CD4-positive, alpha-beta T cell treated with Interleukin-4 for 1 hour (primary cell): ENCODE data around the gene PHIP.
"Not testable (repeated sequence)": the region's sequence is repeated elsewhere in the genome, so short reads cannot be mapped to it uniquely, and the experiment has no call there.

Source experiments
- DNase-seq, 2 donors: peaks; one replicate each; pipeline ENCODE4 v3.0.0-alpha.2; 2020 to 2022

The PHIP gene

DNA sequence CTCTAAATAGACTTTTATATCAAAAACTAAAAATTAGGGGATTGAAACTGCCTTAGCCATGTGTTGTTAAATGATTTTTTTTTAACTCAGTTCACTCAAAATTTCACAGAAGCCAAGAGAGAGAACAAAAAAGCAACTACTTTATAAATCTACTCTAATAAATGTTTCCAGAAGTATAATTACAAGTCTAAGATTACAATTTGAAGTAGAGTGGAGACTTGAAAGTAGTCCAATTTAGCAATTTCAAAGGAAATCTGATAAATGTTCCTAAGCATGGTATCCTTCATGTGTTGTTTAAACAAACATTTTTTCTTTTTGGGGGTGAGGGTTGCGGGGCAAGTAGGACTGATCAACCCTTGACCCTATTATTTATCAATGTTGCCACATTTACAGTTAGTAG is 72.6 kb downstream of the PHIP start:
- DNase-seq: no peak

- no peak for DNase-seq
Observed at GRCh38 chr6:79005024-79005423, 73.0 kb downstream of the PHIP start.

GRCh38 chr6:79004239-79004638 is 73.8 kb downstream of the PHIP start:
- DNase-seq: no peak

- no peak for DNase-seq
Observed at GRCh38 chr6:79001415-79001814, 76.6 kb downstream of the PHIP start.

DNA sequence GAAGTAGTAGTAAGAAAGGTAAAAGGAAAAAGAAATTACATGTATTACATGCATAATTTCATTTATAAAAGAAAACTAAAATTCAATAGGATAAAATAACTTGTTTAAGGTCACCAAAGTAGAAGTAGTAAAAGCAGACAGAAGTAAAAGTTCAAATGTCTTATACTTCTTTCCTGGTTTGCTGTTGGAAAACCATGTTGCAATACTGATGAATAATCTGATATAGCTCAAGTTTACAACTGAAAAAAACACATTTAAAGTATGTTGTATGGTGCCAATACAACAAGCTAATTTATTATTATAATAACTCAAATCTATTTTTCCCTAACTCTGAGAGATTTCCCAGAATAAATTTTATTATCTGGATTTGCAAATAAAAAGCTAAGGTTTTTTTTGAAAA is 78.3 kb downstream of the PHIP start:
- no peak for DNase-seq

- DNase-seq: no peak
Observed at GRCh38 chr6:78995946-78996345, 82.1 kb downstream of the PHIP start.

DNA sequence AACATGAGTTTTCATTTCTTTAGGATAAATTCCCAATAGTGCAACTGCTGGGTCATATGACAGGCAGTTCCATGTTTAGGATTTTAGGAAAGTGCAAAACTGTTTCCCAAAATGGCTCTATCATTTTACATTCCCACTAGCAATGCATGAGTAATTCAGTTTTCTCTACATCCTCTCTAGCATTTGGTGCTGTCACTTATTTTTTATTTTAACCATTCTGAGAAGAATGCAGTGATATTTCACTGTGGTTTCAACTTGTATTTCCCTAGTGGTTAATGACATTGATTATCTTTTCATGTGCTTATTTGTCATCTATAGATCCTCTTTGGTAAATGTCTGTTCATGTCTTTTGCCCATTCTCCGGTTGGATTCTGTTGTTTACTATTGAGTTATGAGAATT is 82.7 kb downstream of the PHIP start:
- no peak for DNase-seq

GRCh38 chr6:78993955-78994354 is 84.1 kb downstream of the PHIP start:
- no peak for DNase-seq

- no peak for DNase-seq
Observed at GRCh38 chr6:78989191-78989590, 88.9 kb downstream of the PHIP start.

DNA sequence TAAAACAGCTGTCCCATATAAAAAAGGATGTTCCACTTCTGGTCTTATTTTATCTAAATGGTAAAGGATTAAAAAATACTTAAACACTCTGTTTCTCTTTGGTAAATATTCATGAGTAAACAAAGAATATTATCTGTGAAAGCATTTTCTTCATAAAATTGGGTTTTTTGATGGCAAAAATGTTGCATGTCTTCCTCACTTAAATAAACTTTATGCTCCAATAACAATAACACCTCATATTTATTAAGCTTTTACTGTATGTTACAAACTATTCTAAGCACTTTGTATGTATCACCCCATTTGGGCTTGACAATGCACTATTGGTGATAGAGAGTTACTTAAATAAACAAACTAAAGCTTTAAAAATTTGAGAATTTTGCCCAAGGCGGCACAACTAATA is 91.9 kb downstream of the PHIP start:
- no peak for DNase-seq

DNA sequence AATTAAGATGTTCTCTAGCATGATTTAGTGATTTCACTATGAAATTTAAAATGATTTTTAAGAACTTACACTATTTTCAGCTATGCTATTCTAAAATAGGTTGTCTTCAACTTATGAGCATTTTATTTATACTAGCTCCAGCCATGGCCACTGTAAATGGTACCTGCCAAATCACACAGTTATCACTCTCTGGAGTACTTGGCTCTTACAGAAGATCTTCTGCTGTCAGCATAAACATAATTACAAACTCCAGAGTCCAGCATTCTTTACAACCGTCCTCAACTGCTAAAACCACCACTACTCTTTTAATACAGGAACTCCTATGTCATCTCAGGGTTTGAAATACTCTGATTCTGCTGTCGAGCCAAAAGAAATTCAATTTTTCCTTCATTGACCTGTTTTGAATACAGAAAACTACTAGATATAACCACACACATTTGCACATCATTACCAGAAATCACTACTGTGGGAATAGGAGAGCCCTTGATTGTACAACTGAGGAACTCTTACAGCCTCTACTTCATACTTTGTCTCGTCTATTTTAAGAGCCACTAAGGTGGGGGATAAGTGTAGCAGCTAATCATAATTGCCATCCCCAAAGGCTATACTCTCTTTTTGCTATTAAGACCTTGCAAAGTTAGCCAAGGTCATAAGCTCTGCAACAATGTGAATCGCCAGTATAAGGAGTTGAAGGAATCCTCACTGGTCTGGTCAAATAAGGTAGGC is 93.7 kb downstream of the PHIP start:
- no peak for DNase-seq

GRCh38 chr6:78967191-78967590 is 110.9 kb downstream of the PHIP start:
- DNase-seq: no peak

DNA sequence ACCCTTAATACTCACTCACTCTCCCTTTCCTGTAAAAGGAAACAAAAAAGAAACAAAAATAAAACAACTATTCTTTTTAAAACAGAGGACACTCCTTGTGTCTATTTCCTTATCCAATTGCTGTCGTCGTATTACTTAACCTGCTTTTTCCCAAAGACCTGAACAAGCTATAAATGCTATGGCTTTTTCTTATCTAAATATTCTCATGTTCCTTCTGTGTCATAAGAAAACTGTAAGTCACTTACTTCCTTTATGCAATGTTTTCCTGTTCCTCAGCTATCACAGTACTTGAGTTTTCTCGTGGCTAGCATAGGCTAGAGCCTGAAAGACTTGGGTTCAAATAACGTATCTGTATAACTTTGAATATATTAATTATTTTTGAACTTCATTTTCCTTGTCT is 111.5 kb downstream of the PHIP start:
- DNase-seq: no peak

DNA sequence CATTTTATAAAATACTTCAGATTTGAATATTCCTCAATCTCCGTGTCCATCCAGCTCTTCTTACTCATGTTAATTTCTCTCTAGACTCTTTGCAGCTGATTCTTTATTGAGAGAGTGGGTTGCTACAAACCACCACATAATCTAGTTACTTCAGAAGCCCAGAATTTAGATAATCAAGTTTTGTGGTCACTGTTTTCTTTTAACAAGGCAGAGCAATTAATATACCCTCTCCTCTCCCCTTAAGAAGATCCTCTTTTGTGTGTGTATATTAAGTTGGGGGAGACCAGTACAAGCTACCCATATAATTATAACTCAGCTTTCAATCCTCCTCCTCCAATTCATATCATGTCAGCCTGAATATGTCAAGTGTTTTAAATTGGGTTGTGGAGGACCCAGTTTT is 115.6 kb downstream of the PHIP start:
- DNase-seq: no peak

DNA sequence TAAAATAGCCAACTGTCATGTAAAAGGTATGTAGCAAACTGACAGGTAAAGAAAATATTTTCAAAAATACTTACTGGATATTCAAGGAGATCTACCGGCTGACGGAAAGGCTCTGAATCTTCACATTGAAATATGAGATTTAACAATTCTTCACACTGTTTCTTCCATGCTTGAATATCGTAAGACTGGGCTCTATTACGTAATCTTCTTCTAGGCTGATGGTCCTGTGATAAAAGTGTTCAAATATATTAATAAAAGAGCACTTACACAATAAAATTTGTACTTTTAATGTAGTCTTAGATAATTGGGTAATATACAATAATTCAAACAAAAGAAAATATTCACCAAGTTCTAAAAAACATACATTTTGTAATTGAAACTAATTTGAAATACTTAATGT is 123.3 kb downstream of the PHIP start:
- no peak for DNase-seq

DNA sequence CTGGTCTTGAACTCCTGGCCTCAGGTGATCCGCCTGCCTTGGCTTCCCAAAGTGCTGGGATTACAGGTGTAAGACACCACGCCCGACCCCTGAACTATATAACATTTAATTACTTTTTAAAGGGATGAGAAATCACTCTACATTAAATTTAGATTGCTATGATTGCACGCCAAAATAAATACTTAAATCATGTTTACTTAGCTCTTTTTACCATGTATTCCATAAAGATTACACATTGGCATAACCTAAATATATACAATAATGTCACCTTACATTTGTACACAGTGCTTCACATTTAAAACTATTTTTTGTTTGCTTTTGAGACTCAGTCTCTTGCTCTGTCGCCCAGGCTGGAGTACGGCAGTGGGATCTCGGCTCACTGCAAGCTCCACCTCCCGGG is 124.3 kb downstream of the PHIP start:
- no peak for DNase-seq

- no peak for DNase-seq
Observed at GRCh38 chr6:78952362-78952761, 125.7 kb downstream of the PHIP start.

DNA sequence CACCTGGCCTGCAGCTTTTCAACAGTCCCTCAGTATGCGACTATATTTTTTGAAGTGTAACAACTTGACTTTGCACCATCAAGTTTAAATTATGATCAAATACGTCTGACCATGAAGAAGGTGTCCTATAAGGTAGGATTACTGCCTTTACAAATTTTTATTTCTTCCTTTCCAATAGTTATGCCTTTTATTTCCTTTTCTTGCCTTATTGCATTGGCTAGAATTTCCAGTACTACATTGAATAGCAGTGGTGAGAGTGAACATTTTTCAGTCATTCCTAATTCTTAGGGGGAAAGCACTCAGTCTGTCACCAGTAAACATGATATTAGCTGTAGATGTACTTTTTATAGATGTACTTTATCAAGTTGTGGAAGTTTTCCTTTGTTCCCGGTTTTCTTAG is 129.3 kb downstream of the PHIP start:
- no peak for DNase-seq

GRCh38 chr6:78947962-78948361 is 130.1 kb downstream of the PHIP start:
- DNase-seq: no peak

DNA sequence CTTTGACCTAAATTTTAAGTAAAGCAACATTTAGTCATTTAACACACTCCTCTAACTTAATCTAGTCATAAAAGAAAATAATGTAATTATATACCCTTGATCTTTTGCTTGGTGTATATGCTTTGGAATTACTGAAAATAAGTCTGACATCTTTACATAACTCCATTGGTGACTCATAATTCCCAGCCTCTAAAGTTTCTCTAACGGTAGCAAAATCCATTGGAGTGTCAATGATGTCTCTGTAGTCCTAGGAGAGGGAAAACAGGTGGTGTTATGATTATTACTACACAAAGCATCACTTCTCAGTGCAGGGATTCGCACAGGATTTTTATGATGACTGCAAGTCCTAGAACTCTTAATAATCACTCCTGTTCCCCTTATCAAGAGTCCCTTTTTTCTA is 130.5 kb downstream of the PHIP start:
- no peak for DNase-seq

DNA sequence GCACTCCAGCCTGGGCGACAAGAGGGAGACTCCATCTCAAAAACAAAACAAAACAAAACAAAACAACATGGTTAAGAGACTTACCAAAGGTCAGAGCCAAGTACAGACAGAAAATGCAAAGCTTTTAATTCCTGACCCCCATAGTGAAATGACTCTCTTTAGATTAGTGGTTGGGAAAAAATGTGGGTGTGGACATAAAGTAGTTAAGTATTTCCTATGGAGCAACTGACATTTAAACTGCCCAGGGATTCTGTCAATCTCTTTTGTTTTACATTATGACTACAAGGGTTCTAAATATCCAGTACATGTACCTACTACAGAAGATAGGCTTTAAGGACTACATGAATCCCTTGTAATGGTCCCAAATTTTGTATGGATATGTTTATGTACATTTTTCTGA is 135.6 kb downstream of the PHIP start:
- DNase-seq: no peak

GRCh38 chr6:78936515-78936914 is 141.5 kb downstream of the PHIP start:
- no peak for DNase-seq

DNA sequence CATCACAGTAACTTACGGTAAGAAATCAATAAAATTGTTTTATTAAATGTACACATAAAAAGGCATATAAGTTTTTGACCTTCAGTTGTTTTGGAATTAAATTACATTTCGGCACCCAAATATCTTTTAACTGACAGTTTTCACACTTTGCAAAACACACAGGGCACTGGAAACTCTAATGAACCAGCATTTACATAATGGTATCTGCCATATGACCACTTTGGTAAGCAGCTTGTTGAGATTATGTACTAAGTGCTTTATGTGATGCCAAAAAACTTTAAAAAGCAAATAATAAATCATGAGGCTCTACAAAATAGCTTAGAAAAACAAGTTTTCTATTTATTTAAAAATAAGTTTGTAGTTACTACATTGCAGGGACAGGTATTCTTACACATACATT is 142.5 kb downstream of the PHIP start:
- no peak for DNase-seq

DNA sequence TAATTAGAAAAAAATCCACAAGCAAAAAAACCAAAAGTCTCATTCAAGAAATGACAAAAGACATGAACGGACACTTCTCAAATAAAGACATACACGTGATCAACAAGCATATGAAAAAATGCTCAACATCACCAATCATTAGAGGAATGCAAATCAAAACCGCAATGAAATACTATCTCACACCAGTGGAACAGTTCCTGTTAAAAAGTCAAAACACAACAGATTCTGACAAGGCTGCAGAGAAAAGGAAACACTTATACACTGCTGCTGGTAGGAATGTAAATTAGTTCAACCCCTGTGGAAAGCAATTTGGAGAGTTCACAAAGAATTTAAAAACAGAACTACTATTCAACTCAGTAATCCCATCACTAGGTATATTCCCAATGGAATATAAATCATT is 152.7 kb downstream of the PHIP start:
- no peak for DNase-seq

DNA sequence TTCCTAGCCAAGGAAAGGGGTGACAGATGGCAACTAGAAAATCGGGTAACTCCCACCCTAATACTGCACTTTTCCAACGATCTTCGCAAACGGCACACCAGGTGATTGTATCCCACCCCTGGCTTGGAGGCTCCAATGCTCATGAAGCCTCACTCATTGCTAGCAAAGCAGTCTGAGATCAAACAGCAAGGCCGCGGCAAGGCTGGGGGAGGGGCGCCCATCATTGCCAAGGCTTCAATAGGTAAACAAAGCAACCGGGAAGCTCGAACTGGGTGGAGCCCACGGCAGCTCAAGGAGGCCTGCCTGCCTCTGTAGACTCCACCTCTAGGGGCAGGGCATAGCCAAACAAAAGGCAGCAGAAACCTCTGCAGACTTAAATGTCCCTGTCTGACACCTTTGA is 156.9 kb downstream of the PHIP start:
- not testable (repeated sequence) for DNase-seq

DNA sequence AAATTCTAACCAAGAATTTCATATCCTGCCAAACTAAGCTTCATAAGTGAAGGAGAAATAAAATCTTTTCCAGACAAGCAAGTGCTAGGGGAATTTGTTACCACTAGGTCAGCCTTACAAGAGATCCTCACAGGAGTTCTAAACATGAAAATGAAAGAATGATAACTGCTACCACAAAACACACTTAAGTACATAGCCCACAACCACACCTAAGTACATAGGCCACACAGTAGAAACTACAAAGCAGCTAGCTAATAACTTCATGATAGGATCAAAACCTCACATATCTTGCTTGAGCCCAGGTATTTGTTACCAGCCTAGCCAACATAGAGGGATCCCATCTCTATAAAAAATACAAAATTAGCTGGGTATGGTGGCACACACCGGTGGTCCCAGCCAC is 160.3 kb downstream of the PHIP start:
- no peak for DNase-seq
